Upper lobe of left lung (tissue), 6 donors: ENCODE measurements around the gene TSHZ1. TPM values are rescaled to one million over a fixed set of nuclear protein-coding genes. Genes with fewer than 3 reads are reported as not detected.

ENCODE experiments used
- ATAC-seq, 2 donors: fragments of 200-7000 bp; cut with Tn5 transposase; one replicate each; pipeline ENCODE4 v1.9.1; 2022; ENCODE audit warnings: mild to moderate bottlenecking in 2 of 2, moderate library complexity in 2 of 2; ENCODE audit not compliant: low FRiP score in 2 of 2
- DNase-seq, 2 donors: peaks; one replicate each; pipeline ENCODE4 v3.0.0-alpha.2; 2019 to 2020
- H3K27ac ChIP-seq, 4 donors: fragments of 200-600 bp; sonication (generic); one replicate each; pipeline ENCODE4 v1.5.1; 2016 to 2019
- H3K27me3 ChIP-seq, 4 donors: fragments of 200-600 bp; sonication (generic); one replicate each; pipeline ENCODE4 v1.5.1; 2017 to 2019
- H3K36me3 ChIP-seq, 4 donors: fragments of 200-600 bp; sonication (generic); one replicate each; pipeline ENCODE4 v1.5.1; 2016 to 2019
- H3K4me1 ChIP-seq, 4 donors: fragments of 200-600 bp; sonication (generic); one replicate each; pipeline ENCODE4 v1.5.1; 2018 to 2019
- H3K4me3 ChIP-seq, 4 donors: fragments of 200-600 bp; sonication (generic); one replicate each; pipeline ENCODE4 v1.5.1; 2017 to 2019; ENCODE audit warnings: mild to moderate bottlenecking in 2 of 4, moderate library complexity in 1 of 4
- H3K9me3 ChIP-seq, 4 donors: fragments of 200-600 bp; sonication (generic); one replicate each; pipeline ENCODE4 v1.5.1; 2018 to 2019
- CTCF ChIP-seq, 6 experiments: fragments of 450-650 bp in 4 of 6; fragments of 200-600 bp in 2 of 6; sonication (generic) in 2 of 6; IDR thresholded peaks; one replicate each; pipeline ENCODE4 v1.5.1; 2016 to 2019; ENCODE audit warnings: antibody characterized with exemption in 6 of 6
- EP300 ChIP-seq, 4 donors: sonication (generic); formaldehyde crosslinking; IDR thresholded peaks; one replicate each; pipeline ENCODE4 v1.5.1; 2017; ENCODE audit warnings: antibody characterized with exemption in 4 of 4, control low read depth in 2 of 4
- POLR2A ChIP-seq, 4 donors: fragments of 450-650 bp; IDR thresholded peaks; one replicate each; pipeline ENCODE4 v1.5.1; 2016 to 2017; ENCODE audit warnings: antibody characterized with exemption in 4 of 4, mild to moderate bottlenecking in 2 of 4
- POLR2AphosphoS5 ChIP-seq, 2 donors: sonication (generic); formaldehyde crosslinking; IDR thresholded peaks; one replicate each; pipeline ENCODE4 v1.5.1; 2017; ENCODE audit warnings: antibody characterized with exemption in 2 of 2
- WGBS, 2 donors: methylation state at CpG; one replicate each; pipeline ENCODE4 v1.1.5; 2017 to 2018; 5-methylcytosine and 5-hydroxymethylcytosine counted together
- total RNA-seq, 6 donors: library from RNA; depleted of rRNA in 4 of 6; stranded (reverse); fragments of >200 nt in 4 of 6; gene quantifications; one replicate each; pipeline versions ENCODE4 v1.1.0 to v1.2.1, GENCODE V29; 2016 to 2021
- donor health status: DM: no; HTN: no; CAD: no; lungs with moderate emphysema.
- donor health status: DM: no; HTN: yes; CAD: no; lungs with severe emphysema.

TSHZ1 gene
- total RNA-seq, 6 donors from 2014 or later: 9.1 to 16.5 (median 14.3) TPM

- 100% methylated on average over 1 of the region's 1 CpG for WGBS, 2 donors
- TF ChIP-seq CTCF (IDR thresholded peaks at IDR 0.05) (no peak), EP300 (IDR thresholded peaks at IDR 0.05) (no peak), POLR2AphosphoS5 (IDR thresholded peaks at IDR 0.05) (no peak), POLR2A (IDR thresholded peaks at IDR 0.05) (no peak)
- no peaks in the 10 kb centered on the region for H3K9me3 ChIP-seq
- H3K4me1 ChIP-seq: peaks cover under 1 to 19% (median 2%) of the 10 kb centered on the region in 4 donors
- ATAC-seq (no peak), DNase-seq (no peak)
- no peak overlapping the region for H3K27ac ChIP-seq
- H3K36me3 ChIP-seq: no peaks in the 10 kb centered on the region
- no peaks in the 10 kb centered on the region for H3K27me3 ChIP-seq
- H3K4me3 ChIP-seq: no peak overlapping the region
These were observed 31.1 kb downstream of the TSHZ1 start for GRCh38 chr18:75241705-75242104.

GRCh38 chr18:75244351-75245313, 34.0 kb downstream of the TSHZ1 start:
- ATAC-seq (no peak), DNase-seq (peak in 1 of 2 donors; percentile 39)
- Histone ChIP-seq H3K9me3 (no peaks in the 10 kb centered on the region), H3K27me3 (no peaks in the 10 kb centered on the region), H3K36me3 (no peaks in the 10 kb centered on the region), H3K4me1 (peaks cover 11 to 22% (median 18%) of the 10 kb centered on the region in 4 donors), H3K27ac (no peak overlapping the region), H3K4me3 (no peak overlapping the region)
- TF ChIP-seq POLR2A (IDR thresholded peaks at IDR 0.05): no peak
- TF ChIP-seq CTCF (IDR thresholded peaks at IDR 0.05): no peak
- no peak for TF ChIP-seq EP300 (IDR thresholded peaks at IDR 0.05)
- TF ChIP-seq POLR2AphosphoS5 (IDR thresholded peaks at IDR 0.05): no peak
- 92 to 94% methylated on average over 19 of the region's 19 CpGs for WGBS, 2 donors

GRCh38 chr18:75246721-75247610, 36.4 kb downstream of the TSHZ1 start:
- DNase-seq: peak in 1 of 2 donors; percentile 33
- 53 to 66% methylated on average over 10 of the region's 10 CpGs for WGBS, 2 donors

More at GRCh38 chr18:75246721-75247610, 36.4 kb downstream of the TSHZ1 start:
- TF ChIP-seq CTCF (IDR thresholded peaks at IDR 0.05) (no peak), EP300 (IDR thresholded peaks at IDR 0.05) (no peak), POLR2A (IDR thresholded peaks at IDR 0.05) (no peak), POLR2AphosphoS5 (IDR thresholded peaks at IDR 0.05) (no peak)
- Histone ChIP-seq H3K9me3 (no peaks in the 10 kb centered on the region), H3K27me3 (no peaks in the 10 kb centered on the region), H3K4me3 (peak overlapping the region in 3 of 4 donors; percentile 35 to 48 (median 45)), H3K4me1 (peaks cover 11 to 28% (median 18%) of the 10 kb centered on the region in 4 donors), H3K36me3 (no peaks in the 10 kb centered on the region), H3K27ac (peak overlapping the region; percentile 52 to 83 (median 77))
- ATAC-seq: peak in 1 of 2 donors; percentile 35
